ENCODE measurements around the gene PRAMEF17. TPM values are rescaled to one million over a fixed set of nuclear protein-coding genes. Genes with fewer than 3 reads are reported as not detected.
"Not testable (repeated sequence)": the region's sequence is repeated elsewhere in the genome, so short reads cannot be mapped to it uniquely, and the experiment has no call there.

The PRAMEF17 gene, protein sequence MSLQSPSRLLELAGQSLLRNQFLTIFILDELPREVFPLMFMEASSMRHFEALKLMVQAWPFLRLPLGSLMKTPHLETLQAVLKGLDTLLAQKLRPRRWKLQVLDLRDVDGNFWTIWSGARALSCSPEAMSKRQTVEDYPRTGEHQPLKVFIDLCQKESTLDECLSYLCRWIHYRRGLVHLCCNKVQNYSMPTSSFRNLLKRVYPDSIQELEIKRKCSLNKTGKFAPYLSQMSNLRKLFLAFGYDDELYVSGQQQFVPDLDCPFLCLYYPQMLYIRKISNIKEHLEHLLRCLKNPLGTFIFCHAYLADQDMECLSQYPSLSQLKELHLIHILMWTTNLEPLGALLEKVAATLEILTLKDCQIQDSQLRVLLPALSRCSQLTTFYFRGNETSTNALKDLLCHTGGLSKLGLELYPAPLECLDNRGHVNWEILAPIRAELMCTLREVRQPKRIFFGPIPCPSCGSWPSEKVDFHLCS
- total RNA-seq (2014; rRNA removed; shearing (Covaris generic); ENCODE audit: low replicate concordance) = not detected in 2 replicates

DNA sequence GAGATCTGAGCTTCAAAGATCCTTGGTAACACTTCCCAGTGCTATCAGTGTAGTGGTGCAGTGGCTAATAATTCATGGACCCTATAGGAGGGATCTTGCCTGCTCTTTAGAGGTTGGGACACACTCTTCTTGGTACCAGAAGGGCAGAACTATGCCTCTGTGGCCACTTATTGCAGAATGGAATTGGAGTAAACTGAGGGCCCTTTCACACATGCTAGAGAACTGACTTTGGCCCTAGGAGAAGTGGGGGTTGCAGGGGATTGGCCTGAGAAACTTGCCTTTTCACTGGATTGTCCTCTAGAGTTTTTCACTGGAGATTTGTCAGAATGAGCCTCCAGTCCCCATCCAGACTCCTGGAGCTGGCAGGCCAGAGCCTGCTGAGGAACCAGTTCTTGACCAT is at the start of gene PRAMEF17:
PRAMEF17 (plus strand) TSS at position 301 of the 400 bp plus-strand sequence; CDS start at position 327, 26 bp downstream.
- in situ Hi-C loops (cut with HindIII; ENCODE audit: low pct_unique_long_range_greater_than_20kb, low sequenced_read_pairs); DNase-seq (ENCODE audit: low read depth): not testable (repeated sequence)

GRCh38 chr1:13342496-13342895 is 46.9 kb upstream of the PRAMEF17 start:
- in situ Hi-C loops (cut with HindIII; ENCODE audit: low pct_unique_long_range_greater_than_20kb, low sequenced_read_pairs); DNase-seq (ENCODE audit: low read depth): not testable (repeated sequence)

DNA sequence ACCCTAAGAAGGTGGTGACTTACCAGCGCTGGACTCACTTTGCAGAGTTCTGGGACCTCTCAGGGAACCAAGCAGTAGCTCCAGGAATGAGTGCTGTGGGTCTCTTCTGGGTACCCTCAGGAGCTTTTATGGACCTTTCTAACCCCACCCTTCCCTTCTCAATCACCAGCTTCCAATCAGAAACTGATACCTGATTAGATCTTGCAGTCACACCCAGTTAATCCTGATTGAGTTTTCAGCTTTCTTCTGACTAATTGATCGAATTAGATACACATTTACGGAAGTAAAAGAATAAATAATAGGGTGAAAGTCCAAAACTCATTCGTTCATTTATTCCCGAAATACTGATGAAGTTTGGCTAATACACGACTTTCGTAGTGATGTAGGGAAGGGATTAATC is 42.4 kb upstream of the PRAMEF17 start, which contains the start of gene PRAMEF14:
PRAMEF14 (minus strand) TSS at position 101 of the 400 bp plus-strand sequence. CDS start 1,820 bp downstream, outside the sequence.
- in situ Hi-C loops (cut with HindIII; ENCODE audit: low pct_unique_long_range_greater_than_20kb, low sequenced_read_pairs); DNase-seq (ENCODE audit: low read depth): not testable (repeated sequence)

GRCh38 chr1:13353476-13353875 is 36.0 kb upstream of the PRAMEF17 start:
- in situ Hi-C loops (cut with HindIII; ENCODE audit: low pct_unique_long_range_greater_than_20kb, low sequenced_read_pairs) = not testable (repeated sequence)
- peak; percentile 22 for DNase-seq (ENCODE audit: low read depth)

DNA sequence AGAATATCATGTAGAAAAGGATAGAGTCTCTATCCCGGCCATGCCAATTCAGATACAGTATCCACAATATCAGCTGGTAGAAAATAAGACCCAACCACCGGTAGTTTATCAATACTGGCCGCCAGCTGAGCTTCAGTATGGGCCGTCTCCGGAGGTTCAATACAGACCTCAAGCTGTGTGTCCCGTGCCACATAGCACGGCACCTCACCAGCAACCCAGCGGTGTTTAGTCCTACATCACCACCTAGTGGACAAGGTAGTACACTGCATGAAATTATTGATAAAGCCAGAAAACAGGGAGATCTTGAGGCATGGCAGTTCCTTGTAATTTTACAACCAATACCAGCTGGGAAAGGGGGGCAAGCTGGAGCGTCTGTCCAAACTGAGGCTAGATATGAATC is 35.0 kb upstream of the PRAMEF17 start:
- DNase-seq (ENCODE audit: low read depth); in situ Hi-C loops (cut with HindIII; ENCODE audit: low pct_unique_long_range_greater_than_20kb, low sequenced_read_pairs): not testable (repeated sequence)

- in situ Hi-C loops (cut with HindIII; ENCODE audit: low pct_unique_long_range_greater_than_20kb, low sequenced_read_pairs) = not testable (repeated sequence)
- DNase-seq (ENCODE audit: low read depth) = peak; percentile 8
Measured at GRCh38 chr1:13356774-13357173, 32.7 kb upstream of the PRAMEF17 start.

DNA sequence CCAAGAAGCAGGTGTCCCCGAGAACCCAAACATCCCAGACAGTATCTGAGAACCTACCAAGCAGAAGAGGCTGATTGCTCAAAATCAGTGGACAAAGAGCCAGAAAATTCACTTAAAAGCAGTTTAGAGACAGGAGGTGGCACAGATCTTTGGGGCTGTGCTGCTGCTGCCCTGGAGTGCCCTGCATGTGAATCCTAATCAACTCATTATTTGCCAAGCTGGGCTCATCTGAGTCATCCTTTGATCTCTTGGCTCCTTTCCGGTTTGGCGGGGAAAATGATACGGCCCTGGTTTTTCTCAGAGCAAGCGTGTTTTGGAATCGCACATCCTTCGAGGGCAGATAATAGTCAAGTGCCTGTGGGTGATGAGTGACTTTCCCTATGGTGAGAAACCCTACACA is 27.1 kb upstream of the PRAMEF17 start:
- DNase-seq (ENCODE audit: low read depth); in situ Hi-C loops (cut with HindIII; ENCODE audit: low pct_unique_long_range_greater_than_20kb, low sequenced_read_pairs): not testable (repeated sequence)

DNA sequence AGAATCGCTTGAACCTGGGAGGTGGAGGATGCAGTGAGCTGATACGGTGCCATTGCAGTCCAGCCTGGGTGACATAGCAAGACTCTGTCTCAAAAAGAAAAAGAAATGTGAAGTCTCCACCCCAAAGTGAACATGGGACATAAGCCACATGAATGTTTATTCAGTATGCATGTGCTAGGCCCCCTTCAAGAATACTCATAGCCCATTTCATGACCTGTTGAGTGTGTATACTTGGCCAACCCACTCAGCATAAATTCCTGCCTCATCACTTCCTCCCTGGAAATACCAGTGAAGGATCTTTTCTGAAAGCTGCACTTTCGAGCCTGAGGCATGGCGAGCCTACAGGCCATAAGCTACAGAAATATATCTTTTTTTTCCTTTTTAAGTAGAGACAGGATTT is 24.5 kb upstream of the PRAMEF17 start:
- DNase-seq (ENCODE audit: low read depth); in situ Hi-C loops (cut with HindIII; ENCODE audit: low pct_unique_long_range_greater_than_20kb, low sequenced_read_pairs): not testable (repeated sequence)

DNA sequence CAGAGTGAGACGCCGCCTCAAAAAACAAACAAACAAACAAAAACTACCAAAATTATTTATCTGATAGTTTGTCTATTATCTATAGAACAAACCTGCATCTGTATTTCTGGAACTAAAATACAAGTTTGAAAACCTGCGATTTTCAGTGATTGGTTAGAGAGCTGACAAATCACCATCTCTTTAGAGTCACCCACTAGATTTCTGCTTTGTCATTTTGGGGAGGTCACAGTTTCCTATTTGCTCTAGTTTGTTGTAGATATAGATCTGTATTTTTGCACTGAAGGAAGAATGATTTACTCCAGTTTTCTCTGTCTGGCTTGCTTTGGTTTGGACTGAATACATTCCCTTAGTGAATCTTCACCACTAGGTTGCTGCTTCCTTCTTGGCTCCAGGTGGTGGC is 22.9 kb upstream of the PRAMEF17 start:
- DNase-seq (ENCODE audit: low read depth); in situ Hi-C loops (cut with HindIII; ENCODE audit: low pct_unique_long_range_greater_than_20kb, low sequenced_read_pairs): not testable (repeated sequence)

- peak; percentile 8 for DNase-seq (ENCODE audit: low read depth)
Measured at GRCh38 chr1:13368544-13368943, 20.9 kb upstream of the PRAMEF17 start.

GRCh38 chr1:13378983-13379382 is 10.4 kb upstream of the PRAMEF17 start:
- in situ Hi-C loops (cut with HindIII; ENCODE audit: low pct_unique_long_range_greater_than_20kb, low sequenced_read_pairs) = not testable (repeated sequence)

More at GRCh38 chr1:13368544-13368943, 20.9 kb upstream of the PRAMEF17 start:
- in situ Hi-C loops (cut with HindIII; ENCODE audit: low pct_unique_long_range_greater_than_20kb, low sequenced_read_pairs) = not testable (repeated sequence)

DNA sequence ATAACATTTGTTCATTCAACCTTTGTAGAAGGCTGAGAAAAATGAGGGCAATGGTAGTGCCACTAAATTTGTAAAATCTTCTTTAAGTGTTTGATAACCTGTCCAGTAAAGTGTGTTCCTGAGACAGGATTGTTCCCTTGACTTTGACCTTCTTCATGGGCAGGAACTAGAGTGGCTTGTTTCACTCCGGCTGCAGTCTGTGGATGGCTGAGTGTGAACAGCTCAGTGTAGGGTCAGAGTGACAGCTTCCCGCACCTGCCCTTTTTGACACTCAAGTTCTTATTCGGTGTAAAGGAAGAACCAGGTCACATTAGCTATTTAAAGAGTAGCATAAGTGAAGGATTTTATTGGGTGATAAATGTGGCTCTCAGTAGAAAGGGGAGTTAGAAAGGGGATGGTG is 9.1 kb upstream of the PRAMEF17 start:
- in situ Hi-C loops (cut with HindIII; ENCODE audit: low pct_unique_long_range_greater_than_20kb, low sequenced_read_pairs); DNase-seq (ENCODE audit: low read depth): not testable (repeated sequence)

More at GRCh38 chr1:13378983-13379382, 10.4 kb upstream of the PRAMEF17 start:
- DNase-seq (ENCODE audit: low read depth) = not testable (repeated sequence)

- DNase-seq (ENCODE audit: low read depth); in situ Hi-C loops (cut with HindIII; ENCODE audit: low pct_unique_long_range_greater_than_20kb, low sequenced_read_pairs): not testable (repeated sequence)
Measured at GRCh38 chr1:13393004-13393403, 3.6 kb downstream of the PRAMEF17 start.

DNA sequence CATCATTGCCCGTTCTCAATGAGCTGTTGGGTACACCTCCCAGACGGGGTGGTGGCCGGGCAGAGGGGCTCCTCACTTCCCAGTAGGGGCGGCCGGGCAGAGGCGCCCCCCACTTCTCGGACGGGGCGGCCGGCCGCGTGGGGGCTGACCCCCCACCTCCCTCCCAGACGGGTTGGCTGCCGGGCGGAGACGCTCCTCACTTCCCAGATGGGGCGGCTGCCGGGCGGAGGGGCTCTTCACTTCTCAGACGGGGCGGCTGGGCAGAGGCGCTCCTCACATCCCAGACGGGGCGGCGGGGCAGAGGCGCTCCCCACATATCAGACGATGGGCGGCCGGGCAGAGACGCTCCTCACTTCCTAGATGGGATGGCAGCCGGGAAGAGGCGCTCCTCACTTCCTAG is 5.3 kb downstream of the PRAMEF17 start:
- in situ Hi-C loops (cut with HindIII; ENCODE audit: low pct_unique_long_range_greater_than_20kb, low sequenced_read_pairs) = not testable (repeated sequence)

GRCh38 chr1:13395311-13395710 is 5.9 kb downstream of the PRAMEF17 start:
- in situ Hi-C loops (cut with HindIII; ENCODE audit: low pct_unique_long_range_greater_than_20kb, low sequenced_read_pairs); DNase-seq (ENCODE audit: low read depth): not testable (repeated sequence)

More for the DNA sequence above, 5.3 kb downstream of the PRAMEF17 start:
- DNase-seq (ENCODE audit: low read depth) = not testable (repeated sequence)

DNA sequence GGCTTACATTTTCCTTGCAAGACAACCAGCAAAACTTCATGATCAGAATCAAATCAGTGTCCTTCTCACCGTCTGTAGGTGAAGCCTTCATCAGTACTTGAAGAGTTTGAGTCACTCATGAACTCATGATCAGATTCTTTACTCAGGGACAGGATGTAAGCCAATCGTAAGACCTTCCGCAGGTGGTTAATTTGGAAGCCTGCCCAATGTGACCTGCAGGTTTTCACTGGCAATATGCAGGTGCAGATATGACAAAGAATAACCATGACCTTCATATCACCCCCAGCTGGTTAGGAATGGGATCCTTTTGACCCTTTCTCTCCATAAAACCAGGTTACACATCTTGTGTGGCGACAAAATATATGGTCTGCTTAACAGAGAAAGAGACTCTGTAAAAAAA is 18.4 kb downstream of the PRAMEF17 start:
- in situ Hi-C loops (cut with HindIII; ENCODE audit: low pct_unique_long_range_greater_than_20kb, low sequenced_read_pairs) = no loop called here
- DNase-seq (ENCODE audit: low read depth) = no peak

- DNase-seq (ENCODE audit: low read depth); in situ Hi-C loops (cut with HindIII; ENCODE audit: low pct_unique_long_range_greater_than_20kb, low sequenced_read_pairs): not testable (repeated sequence)
Measured at GRCh38 chr1:13410150-13410549, 20.7 kb downstream of the PRAMEF17 start, which contains the start of gene PRAMEF20. Gene PRAMEF20 (plus strand): TSS chr1:13410450. CDS start chr1:13416355, 5,905 bp downstream.

DNA sequence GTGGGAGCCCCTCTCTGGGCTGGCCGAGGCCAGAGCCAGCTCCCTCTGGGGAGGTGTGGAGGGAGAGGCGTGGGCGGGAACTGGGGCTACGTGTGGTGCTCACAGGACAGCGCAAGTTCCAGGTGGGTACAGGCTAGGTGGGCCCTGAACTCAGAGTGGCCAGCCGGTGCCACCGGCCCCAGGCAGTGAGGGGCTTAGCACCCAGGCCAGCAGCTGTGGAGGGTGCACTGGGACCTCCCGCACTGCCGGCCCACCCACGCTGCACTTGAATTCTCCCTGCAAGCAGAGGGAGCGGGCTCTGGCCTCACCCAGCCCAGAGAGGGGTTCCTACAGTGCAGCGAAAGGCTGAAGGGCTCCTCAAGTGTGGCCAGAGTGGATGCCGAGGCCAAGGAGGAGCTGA is 41.1 kb downstream of the PRAMEF17 start:
- DNase-seq (ENCODE audit: low read depth) = no peak
- in situ Hi-C loops (cut with HindIII; ENCODE audit: low pct_unique_long_range_greater_than_20kb, low sequenced_read_pairs) = no loop called here

DNA sequence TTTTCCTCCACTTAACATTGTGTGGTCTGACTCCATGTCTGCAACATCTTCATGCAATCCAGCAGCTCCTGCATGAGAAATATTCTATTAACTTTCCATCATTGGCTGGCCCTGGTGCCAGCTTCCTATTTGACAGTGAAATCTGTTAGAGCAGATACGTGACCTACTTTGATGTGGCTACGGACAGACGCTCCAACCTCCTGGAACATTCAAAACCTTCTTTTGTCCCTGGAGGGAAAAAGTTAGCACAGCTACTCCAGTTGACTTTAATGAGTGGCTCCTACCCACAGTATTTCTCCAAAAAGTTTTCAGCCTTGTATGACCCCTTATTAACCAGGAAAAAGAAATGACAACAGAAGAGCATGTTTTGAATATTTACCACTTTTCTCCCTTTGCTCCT is 42.8 kb downstream of the PRAMEF17 start:
- DNase-seq (ENCODE audit: low read depth) = no peak
- in situ Hi-C loops (cut with HindIII; ENCODE audit: low pct_unique_long_range_greater_than_20kb, low sequenced_read_pairs) = no loop called here

Measured in Caki2 (cell line).